Liver (tissue), 9 donors: ENCODE measurements around the gene METTL14. TPM values are rescaled to one million over a fixed set of nuclear protein-coding genes. Genes with fewer than 3 reads are reported as not detected.

Experiments
- DNase-seq: peaks from one replicate; pipeline ENCODE4 v3.0.0-alpha.2; 2017; ENCODE audit warnings: low spot score
- H3K27ac ChIP-seq, 2 donors: one replicate each; pipeline ENCODE4 v1.7.0; 2013; ENCODE audit warnings: inconsistent platforms in 2 of 2, low read length in 2 of 2, control low read depth in 1 of 2, low read depth in 1 of 2, mild to moderate bottlenecking in 1 of 2
- H3K27me3 ChIP-seq, 4 donors: one replicate each; pipeline versions ENCODE4 v1.6.1 to v1.7.0; 2013; ENCODE audit warnings: low read length in 3 of 4, inconsistent platforms in 1 of 4, mild to moderate bottlenecking in 1 of 4, moderate library complexity in 1 of 4; ENCODE audit not compliant: control insufficient read depth in 4 of 4, insufficient read depth in 4 of 4
- H3K36me3 ChIP-seq, 4 donors: one replicate each; pipeline versions ENCODE4 v1.6.1 to v1.7.0; 2013; ENCODE audit warnings: low read length in 3 of 4, mild to moderate bottlenecking in 3 of 4, low read depth in 1 of 4, moderate library complexity in 1 of 4; ENCODE audit not compliant: control insufficient read depth in 4 of 4, insufficient read depth in 3 of 4
- H3K4me1 ChIP-seq, 4 donors: one replicate each; pipeline versions ENCODE4 v1.6.1 to v1.7.0; 2013; ENCODE audit warnings: low read length in 3 of 4, mild to moderate bottlenecking in 3 of 4, moderate library complexity in 1 of 4; ENCODE audit not compliant: control insufficient read depth in 4 of 4, insufficient read depth in 4 of 4
- H3K4me3 ChIP-seq, 3 donors: one replicate each; pipeline versions ENCODE4 v1.6.1 to v1.7.0; 2013; ENCODE audit warnings: low read length in 3 of 3, control low read depth in 1 of 3, low read depth in 1 of 3, mild to moderate bottlenecking in 1 of 3
- H3K9ac ChIP-seq, 2 donors: one replicate each; pipeline ENCODE4 v1.7.0; 2013; ENCODE audit warnings: low read length in 2 of 2, mild to moderate bottlenecking in 2 of 2, moderate library complexity in 2 of 2, control low read depth in 1 of 2, low read depth in 1 of 2
- H3K9me3 ChIP-seq, 4 donors: one replicate each; pipeline versions ENCODE4 v1.6.1 to v1.7.0; 2013; ENCODE audit warnings: low read length in 3 of 4; ENCODE audit not compliant: control insufficient read depth in 4 of 4
- CTCF ChIP-seq: fragments of 150-350 bp; IDR thresholded peaks from 2 replicates; pipeline ENCODE4 v1.5.1; 2017; ENCODE audit warnings: improper control_type of control experiment, low read depth, low read length; ENCODE audit not compliant: missing input control
- EGR1 ChIP-seq, 2 donors: IDR thresholded peaks; 2 replicates each; pipeline ENCODE4 v1.6.1; 2016 to 2018; ENCODE audit warnings: antibody characterized with exemption in 2 of 2, low read depth in 2 of 2
- FOXA1 ChIP-seq: IDR thresholded peaks from 2 replicates; pipeline ENCODE4 v1.6.1; 2016; ENCODE audit warnings: antibody characterized with exemption
- GABPA ChIP-seq, 2 donors: IDR thresholded peaks in 1 of 2; conservative IDR thresholded peaks in 1 of 2; 2 replicates each; pipeline ENCODE4 v1.6.1; 2016; ENCODE audit warnings: antibody characterized with exemption in 2 of 2, mild to moderate bottlenecking in 1 of 2, moderate library complexity in 1 of 2
- HNF4A ChIP-seq, 2 donors: conservative IDR thresholded peaks; 2 replicates each; pipeline ENCODE4 v1.6.1; 2016; ENCODE audit warnings: antibody characterized with exemption in 2 of 2, mild to moderate bottlenecking in 2 of 2
- JUND ChIP-seq, 2 donors: IDR thresholded peaks; 2 replicates each; pipeline ENCODE4 v1.6.1; 2016; ENCODE audit warnings: antibody characterized with exemption in 2 of 2
- MAX ChIP-seq: IDR thresholded peaks from 2 replicates; pipeline ENCODE4 v1.6.1; 2016; ENCODE audit warnings: antibody characterized with exemption
- NR2F2 ChIP-seq: IDR thresholded peaks from 2 replicates; pipeline ENCODE4 v1.6.1; 2016; ENCODE audit warnings: antibody characterized with exemption
- RAD21 ChIP-seq, 2 donors: IDR thresholded peaks; 2 replicates each; pipeline ENCODE4 v1.6.1; 2016; ENCODE audit warnings: antibody characterized with exemption in 2 of 2, mild to moderate bottlenecking in 2 of 2
- REST ChIP-seq: IDR thresholded peaks from 2 replicates; pipeline ENCODE4 v1.6.1; 2016; ENCODE audit warnings: antibody characterized with exemption, mild to moderate bottlenecking
- RXRA ChIP-seq, 2 donors: IDR thresholded peaks; 2 replicates each; pipeline ENCODE4 v1.6.1; 2017 to 2018; ENCODE audit warnings: antibody characterized with exemption in 2 of 2, mild to moderate bottlenecking in 1 of 2
- SP1 ChIP-seq: IDR thresholded peaks from 2 replicates; pipeline ENCODE4 v1.6.1; 2018; ENCODE audit warnings: antibody characterized with exemption, mild to moderate bottlenecking
- TAF1 ChIP-seq: conservative IDR thresholded peaks from 2 replicates; pipeline ENCODE4 v1.6.1; 2016; ENCODE audit warnings: antibody characterized with exemption, mild to moderate bottlenecking
- YY1 ChIP-seq: IDR thresholded peaks from 2 replicates; pipeline ENCODE4 v1.6.1; 2016; ENCODE audit warnings: antibody characterized with exemption, mild to moderate bottlenecking
- ZBTB33 ChIP-seq: IDR thresholded peaks from 2 replicates; pipeline ENCODE4 v1.6.1; 2016; ENCODE audit warnings: antibody characterized with exemption
- WGBS: extraction: QIAGEN DNeasy Blood & Tissue Kit; methylation state at CpG from one replicate; pipeline ENCODE4 v1.1.7; 2013; 5-methylcytosine and 5-hydroxymethylcytosine counted together
- polyA plus RNA-seq, 2 donors: library from polyadenylated mRNA; stranded (reverse) in 1 of 2; unstranded in 1 of 2; fragments of 200-250 nt in 1 of 2; fragments of >200 nt in 1 of 2; fragmentation: Nextera tagmentation in 1 of 2; extraction: Ambion mirVana in 1 of 2; gene quantifications; one replicate each; pipeline versions ENCODE4 v1.2.1 to v1.2.3, GENCODE V29; 2013 to 2015
- total RNA-seq, 2 donors: library from RNA; depleted of rRNA; stranded (reverse); fragments of >200 nt; gene quantifications; one replicate each; pipeline ENCODE4 v1.2.3, GENCODE V29; 2014
- donor health status: healthy.
- donor health status: healthy.
- donor health status: healthy.
- donor health status: healthy.
- donor health status: healthy.

Gene METTL14
- total and polyA plus RNA-seq, 4 donors: 8.2 to 25.5 (median 16.7) TPM

GRCh38 chr4:118753096-118753495 lies 67.9 kb downstream of the METTL14 start:
- H3K27me3 ChIP-seq: no peaks in the 10 kb centered on the region
- H3K36me3 ChIP-seq: peaks cover 4 to 15% (median 9%) of the 10 kb centered on the region in 4 donors
- H3K4me3 ChIP-seq: no peak overlapping the region
- no peak overlapping the region for H3K27ac ChIP-seq
- TF ChIP-seq EGR1 (IDR thresholded peaks at IDR 0.05; ENCODE audit: low read depth in 2 of 2) (no peak), NR2F2 (no peak), MAX (no peak), REST (no peak), HNF4A (conservative IDR thresholded peaks at IDR 0.05) (no peak), FOXA1 (no peak), ZBTB33 (no peak), TAF1 (no peak)
- H3K9me3 ChIP-seq: no peaks in the 10 kb centered on the region
- H3K4me1 ChIP-seq: peaks cover 2 to 35% (median 20%) of the 10 kb centered on the region in 4 donors
- no peak for DNase-seq
- no peak overlapping the region for H3K9ac ChIP-seq

- no peaks in the 10 kb centered on the region for H3K27me3 ChIP-seq
- peaks cover 2 to 37% (median 21%) of the 10 kb centered on the region in 4 donors for H3K4me1 ChIP-seq
- TF ChIP-seq FOXA1 (no peak), RAD21 (IDR thresholded peaks at IDR 0.05) (no peak), SP1 (no peak), HNF4A (conservative IDR thresholded peaks at IDR 0.05) (no peak), NR2F2 (no peak), CTCF (no peak), RXRA (IDR thresholded peaks at IDR 0.05) (no peak), ZBTB33 (no peak), TAF1 (no peak), JUND (IDR thresholded peaks at IDR 0.05) (no peak), GABPA (IDR thresholded peaks at IDR 0.05 in 1 of 2, conservative IDR thresholded peaks at IDR 0.05 in 1 of 2) (no peak), YY1 (no peak)
- WGBS: 81% methylated on average over 1 of the region's 1 CpG
- H3K27ac ChIP-seq: peak overlapping the region in 1 of 2 donors; percentile 32
- peaks cover 4 to 15% (median 9%) of the 10 kb centered on the region in 4 donors for H3K36me3 ChIP-seq
- no peak overlapping the region for H3K4me3 ChIP-seq
- DNase-seq: no peak
- H3K9me3 ChIP-seq: no peaks in the 10 kb centered on the region
- no peak overlapping the region for H3K9ac ChIP-seq
These were observed 68.5 kb downstream of the METTL14 start for GRCh38 chr4:118753685-118754084.
